HFF-Myc (cell line): ENCODE measurements around the gene UBE2R2.

Experiments used
- DNase-seq: peaks from one replicate; pipeline ENCODE4 v3.0.0-alpha.2; 2011; ENCODE audit warnings: low read depth; ENCODE audit errors: extremely low read depth
- H3K4me3 ChIP-seq: replicated peaks from 2 replicates; pipeline ENCODE4 v1.5.1; 2011; ENCODE audit warnings: low read depth, mild to moderate bottlenecking, control low read depth, low read length
- TF ChIP-seq, protein P1 (sequence below): IDR thresholded peaks from 2 replicates; pipeline ENCODE4 v1.5.1; 2012; ENCODE audit warnings: mild to moderate bottlenecking, low read depth, low read length, control low read depth; ENCODE audit errors: missing control alignments

Gene UBE2R2

GRCh38 chr9:33923079-33923478 is 106.1 kb downstream of the UBE2R2 start:
- TF ChIP-seq, protein P1, sequence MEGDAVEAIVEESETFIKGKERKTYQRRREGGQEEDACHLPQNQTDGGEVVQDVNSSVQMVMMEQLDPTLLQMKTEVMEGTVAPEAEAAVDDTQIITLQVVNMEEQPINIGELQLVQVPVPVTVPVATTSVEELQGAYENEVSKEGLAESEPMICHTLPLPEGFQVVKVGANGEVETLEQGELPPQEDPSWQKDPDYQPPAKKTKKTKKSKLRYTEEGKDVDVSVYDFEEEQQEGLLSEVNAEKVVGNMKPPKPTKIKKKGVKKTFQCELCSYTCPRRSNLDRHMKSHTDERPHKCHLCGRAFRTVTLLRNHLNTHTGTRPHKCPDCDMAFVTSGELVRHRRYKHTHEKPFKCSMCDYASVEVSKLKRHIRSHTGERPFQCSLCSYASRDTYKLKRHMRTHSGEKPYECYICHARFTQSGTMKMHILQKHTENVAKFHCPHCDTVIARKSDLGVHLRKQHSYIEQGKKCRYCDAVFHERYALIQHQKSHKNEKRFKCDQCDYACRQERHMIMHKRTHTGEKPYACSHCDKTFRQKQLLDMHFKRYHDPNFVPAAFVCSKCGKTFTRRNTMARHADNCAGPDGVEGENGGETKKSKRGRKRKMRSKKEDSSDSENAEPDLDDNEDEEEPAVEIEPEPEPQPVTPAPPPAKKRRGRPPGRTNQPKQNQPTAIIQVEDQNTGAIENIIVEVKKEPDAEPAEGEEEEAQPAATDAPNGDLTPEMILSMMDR, result no peak
- DNase-seq, result no peak
- no peak overlapping the region for H3K4me3 ChIP-seq

DNA sequence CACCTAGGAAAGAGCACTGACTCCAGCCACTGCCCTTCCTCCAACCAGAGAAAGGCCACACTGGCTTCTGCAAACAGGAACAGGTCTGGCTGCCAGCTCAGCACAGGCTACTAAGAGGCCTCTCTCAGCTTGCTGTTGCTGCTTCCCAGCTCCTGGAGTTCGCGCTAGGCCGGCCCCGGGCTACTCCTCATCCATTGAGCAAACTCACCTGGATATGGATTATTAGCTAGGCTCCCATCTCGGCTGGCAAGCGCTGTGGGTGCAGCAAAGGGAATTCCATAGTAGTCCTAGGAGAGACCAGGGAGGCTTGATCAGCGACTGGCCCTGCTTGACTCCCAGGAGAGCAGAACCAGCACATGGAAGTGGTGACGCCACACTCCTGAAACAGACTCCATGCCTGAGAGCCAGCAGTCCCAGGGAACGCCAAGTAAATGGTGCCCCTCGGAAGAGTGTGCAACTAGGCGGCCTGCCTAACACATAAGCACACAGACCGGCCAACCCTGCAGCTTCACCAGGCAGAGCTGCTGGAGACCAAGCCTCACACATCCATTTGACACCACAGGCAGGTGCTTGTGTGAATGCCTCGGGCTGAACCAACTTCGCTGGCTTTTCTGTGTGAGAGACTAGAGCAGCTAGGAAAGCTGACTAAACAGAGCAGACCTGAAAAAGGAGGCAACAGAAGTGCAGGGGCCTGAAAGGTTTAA is 107.2 kb downstream of the UBE2R2 start:
- TF ChIP-seq, protein P1, result no peak
- H3K4me3 ChIP-seq, result no peak overlapping the region
- DNase-seq, result no peak

GRCh38 chr9:33924978-33925797 is 108.2 kb downstream of the UBE2R2 start:
- no peak overlapping the region for H3K4me3 ChIP-seq
- DNase-seq, result no peak
- TF ChIP-seq, protein P1, result peak; percentile 72

- TF ChIP-seq, protein P1, result no peak
- no peak overlapping the region for H3K4me3 ChIP-seq
- DNase-seq, result no peak
Observed at GRCh38 chr9:33926746-33927485, 110.0 kb downstream of the UBE2R2 start.

- TF ChIP-seq, protein P1, result no peak
- H3K4me3 ChIP-seq, result no peak overlapping the region
- no peak for DNase-seq
Observed at GRCh38 chr9:33927694-33928093, 110.7 kb downstream of the UBE2R2 start.

DNA sequence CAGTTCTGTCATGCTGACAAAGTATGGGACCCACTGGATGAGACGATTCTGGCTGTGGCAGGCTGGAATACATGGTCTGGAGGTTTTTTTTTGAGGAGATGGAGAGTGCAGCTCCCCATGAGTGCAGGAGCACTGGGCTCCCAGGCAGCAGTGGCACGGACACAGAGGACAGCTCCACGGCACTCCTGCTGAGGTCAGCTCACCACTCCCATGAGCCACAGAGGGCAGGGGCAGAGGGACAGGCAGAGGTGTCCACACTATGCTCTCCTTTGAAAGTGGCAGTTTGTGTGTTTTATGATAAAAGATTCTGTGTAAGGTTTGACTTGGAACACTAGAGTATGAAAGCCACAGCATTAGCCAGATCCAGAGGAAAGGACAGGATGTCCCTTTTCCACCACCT is 114.4 kb downstream of the UBE2R2 start:
- TF ChIP-seq, protein P1, result no peak
- H3K4me3 ChIP-seq, result no peak overlapping the region
- no peak for DNase-seq
